ENCODE measurements around the gene LAYN.

DNA sequence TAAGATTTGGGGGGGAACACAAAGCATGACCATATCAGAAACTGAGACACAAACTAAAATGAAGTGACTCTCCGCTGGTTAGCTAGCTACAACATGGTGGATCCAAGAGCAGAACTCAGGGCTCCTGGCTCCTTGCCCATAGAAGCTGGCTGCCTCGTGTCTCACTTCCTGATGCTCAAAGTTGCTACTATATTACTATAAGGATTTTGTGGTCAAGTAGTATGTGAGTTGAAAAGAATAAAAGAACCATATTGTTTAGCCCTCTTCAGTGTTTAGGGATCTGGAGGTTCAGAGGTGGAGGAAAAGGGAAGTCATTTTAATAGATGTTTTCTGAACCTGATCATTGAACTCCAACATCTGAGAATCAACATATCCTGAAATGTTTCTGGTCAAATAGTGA is 44.9 kb downstream of the LAYN start:
- TF ChIP-seq, protein P1, sequence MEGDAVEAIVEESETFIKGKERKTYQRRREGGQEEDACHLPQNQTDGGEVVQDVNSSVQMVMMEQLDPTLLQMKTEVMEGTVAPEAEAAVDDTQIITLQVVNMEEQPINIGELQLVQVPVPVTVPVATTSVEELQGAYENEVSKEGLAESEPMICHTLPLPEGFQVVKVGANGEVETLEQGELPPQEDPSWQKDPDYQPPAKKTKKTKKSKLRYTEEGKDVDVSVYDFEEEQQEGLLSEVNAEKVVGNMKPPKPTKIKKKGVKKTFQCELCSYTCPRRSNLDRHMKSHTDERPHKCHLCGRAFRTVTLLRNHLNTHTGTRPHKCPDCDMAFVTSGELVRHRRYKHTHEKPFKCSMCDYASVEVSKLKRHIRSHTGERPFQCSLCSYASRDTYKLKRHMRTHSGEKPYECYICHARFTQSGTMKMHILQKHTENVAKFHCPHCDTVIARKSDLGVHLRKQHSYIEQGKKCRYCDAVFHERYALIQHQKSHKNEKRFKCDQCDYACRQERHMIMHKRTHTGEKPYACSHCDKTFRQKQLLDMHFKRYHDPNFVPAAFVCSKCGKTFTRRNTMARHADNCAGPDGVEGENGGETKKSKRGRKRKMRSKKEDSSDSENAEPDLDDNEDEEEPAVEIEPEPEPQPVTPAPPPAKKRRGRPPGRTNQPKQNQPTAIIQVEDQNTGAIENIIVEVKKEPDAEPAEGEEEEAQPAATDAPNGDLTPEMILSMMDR (IDR thresholded peaks at IDR 0.05; ENCODE audit: low read depth, low read length): no peak
- no peak for TF ChIP-seq POLR2A (IDR thresholded peaks at IDR 0.05; ENCODE audit: extremely low read depth, insufficient read length)
- TF ChIP-seq, protein P2, sequence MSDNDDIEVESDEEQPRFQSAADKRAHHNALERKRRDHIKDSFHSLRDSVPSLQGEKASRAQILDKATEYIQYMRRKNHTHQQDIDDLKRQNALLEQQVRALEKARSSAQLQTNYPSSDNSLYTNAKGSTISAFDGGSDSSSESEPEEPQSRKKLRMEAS (IDR thresholded peaks at IDR 0.05; ENCODE audit: low read depth, low read length): no peak
